Stomach (tissue), 9 donors: Measurements from ENCODE around the gene HMGCR. TPM values are rescaled to one million over a fixed set of nuclear protein-coding genes. Genes with fewer than 3 reads are reported as not detected.

Source experiments
- DNase-seq, 2 donors: peaks; one replicate each; pipeline versions ENCODE4 v3.0.0 to v3.0.0-alpha.2; 2013 to 2019
- H3K27ac ChIP-seq, 5 donors: fragments of 200-600 bp in 4 of 5; sonication (generic) in 4 of 5; one replicate each; pipeline ENCODE4 v1.5.1; 2013 to 2019; ENCODE audit warnings: mild to moderate bottlenecking in 1 of 5, moderate library complexity in 1 of 5
- H3K27me3 ChIP-seq, 3 donors: fragments of 200-600 bp; sonication (generic); one replicate each; pipeline ENCODE4 v1.5.1; 2017 to 2019; ENCODE audit warnings: mixed run types in 1 of 3
- H3K36me3 ChIP-seq, 4 donors: fragments of 200-600 bp; sonication (generic); 1 replicate in 3 of 4; 2 replicates in 1 of 4; pipeline ENCODE4 v1.5.1; 2016 to 2019
- H3K4me1 ChIP-seq, 4 donors: fragments of 200-600 bp; sonication (generic); one replicate each; pipeline ENCODE4 v1.5.1; 2016 to 2019
- H3K4me3 ChIP-seq, 4 donors: fragments of 200-600 bp; sonication (generic) in 3 of 4; one replicate each; pipeline ENCODE4 v1.5.1; 2016 to 2019; ENCODE audit warnings: mild to moderate bottlenecking in 1 of 4
- H3K9me3 ChIP-seq, 4 donors: fragments of 200-600 bp; sonication (generic); one replicate each; pipeline ENCODE4 v1.5.1; 2016 to 2019
- EP300 ChIP-seq: sonication (generic); formaldehyde crosslinking; IDR thresholded peaks from one replicate; pipeline ENCODE4 v1.6.1; 2017; ENCODE audit warnings: antibody characterized with exemption
- POLR2A ChIP-seq, 4 donors: fragments of 450-650 bp; IDR thresholded peaks; one replicate each; pipeline ENCODE4 v1.6.1; 2016; ENCODE audit warnings: antibody characterized with exemption in 4 of 4, control low read depth in 2 of 4, mild to moderate bottlenecking in 1 of 4, moderate library complexity in 1 of 4
- POLR2AphosphoS5 ChIP-seq, 3 donors: sonication (generic); formaldehyde crosslinking; IDR thresholded peaks; one replicate each; pipeline ENCODE4 v1.6.1; 2016; ENCODE audit warnings: antibody characterized with exemption in 3 of 3
- WGBS, 5 donors: extraction: QIAGEN DNeasy Blood & Tissue Kit in 3 of 5; methylation state at CpG; one replicate each; pipeline versions ENCODE4 v1.1.5 to v1.1.7; 2013 to 2018; 5-methylcytosine and 5-hydroxymethylcytosine counted together
- intact Hi-C: fragments of 100-400 bp; cut with DNase I; formaldehyde crosslinking; loops from one replicate; pipeline ENCODE4 v1.15.1; 2023; ENCODE audit warnings: low total_unique reads
- polyA plus RNA-seq, 3 donors: library from polyadenylated mRNA; stranded (reverse); fragments of 200-250 nt; gene quantifications; one replicate each; pipeline ENCODE4 v1.2.3, GENCODE V29; 2013
- total RNA-seq, 5 donors: library from RNA; depleted of rRNA; stranded (reverse); fragments of >200 nt; gene quantifications; one replicate each; pipeline versions ENCODE4 v1.1.0 to v1.2.3, GENCODE V29; 2014 to 2016
- TF ChIP-seq, protein P1 (sequence below), 7 experiments: fragments of 450-650 bp in 4 of 7; fragments of 200-600 bp in 3 of 7; sonication (generic) in 3 of 7; IDR thresholded peaks; one replicate each; pipeline ENCODE4 v1.5.1; 2016 to 2019; ENCODE audit warnings: antibody characterized with exemption in 7 of 7, control low read depth in 2 of 7, mild to moderate bottlenecking in 1 of 7
- donor health status: healthy with polysubstance abuse.
- donor health status: Bipolar disorder and iron deficiency.
- donor health status: healthy.

Gene HMGCR
- total and polyA plus RNA-seq, 8 donors: 6.0 to 72.5 (median 25.4) TPM

DNA sequence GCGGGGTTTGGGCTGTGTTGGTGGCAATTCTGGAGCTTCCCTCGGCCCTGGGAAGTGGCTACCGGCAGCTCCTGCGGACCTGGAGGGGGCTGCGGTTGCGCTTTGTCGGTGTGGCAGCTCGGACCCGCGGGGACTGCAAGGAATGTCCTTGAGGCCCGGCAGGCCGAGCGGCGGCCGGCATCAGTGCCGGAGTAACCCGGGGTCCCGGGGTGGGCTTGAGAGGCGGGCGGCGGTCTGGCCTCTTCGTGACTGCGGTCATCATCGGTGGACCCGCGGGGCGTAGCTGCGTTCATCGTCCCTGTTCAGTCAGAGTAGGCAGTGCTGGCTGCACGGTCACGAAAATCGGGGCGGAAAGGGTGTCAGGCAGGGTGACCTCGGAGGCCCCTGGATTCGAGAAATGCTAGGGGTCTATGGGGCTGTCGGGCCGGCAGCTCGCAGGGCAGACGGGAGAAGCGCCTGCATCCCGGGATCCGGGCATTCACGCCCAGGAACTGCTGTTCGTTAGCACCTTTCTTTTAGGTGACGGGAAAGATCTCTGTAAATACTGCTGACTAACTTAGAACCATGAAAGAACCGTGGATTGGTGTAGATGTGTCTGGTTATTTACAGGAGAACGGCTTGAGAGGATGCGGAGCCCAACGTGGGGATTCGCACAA is 474 bp downstream of the HMGCR start:
- Histone ChIP-seq H3K36me3 (peaks cover 0 to 2% (median 0%) of the 10 kb centered on the region in 4 donors), H3K4me3 (peak overlapping the region; percentile 78 to 93 (median 88)), H3K27me3 (no peaks in the 10 kb centered on the region), H3K4me1 (peaks cover 5 to 47% (median 28%) of the 10 kb centered on the region in 4 donors), H3K9me3 (no peaks in the 10 kb centered on the region), H3K27ac (peak overlapping the region; percentile 85 to 98 (median 97))
- intact Hi-C loops: no loop called here
- DNase-seq: peak in 1 of 2 donors; percentile 39
- TF ChIP-seq, protein P1, sequence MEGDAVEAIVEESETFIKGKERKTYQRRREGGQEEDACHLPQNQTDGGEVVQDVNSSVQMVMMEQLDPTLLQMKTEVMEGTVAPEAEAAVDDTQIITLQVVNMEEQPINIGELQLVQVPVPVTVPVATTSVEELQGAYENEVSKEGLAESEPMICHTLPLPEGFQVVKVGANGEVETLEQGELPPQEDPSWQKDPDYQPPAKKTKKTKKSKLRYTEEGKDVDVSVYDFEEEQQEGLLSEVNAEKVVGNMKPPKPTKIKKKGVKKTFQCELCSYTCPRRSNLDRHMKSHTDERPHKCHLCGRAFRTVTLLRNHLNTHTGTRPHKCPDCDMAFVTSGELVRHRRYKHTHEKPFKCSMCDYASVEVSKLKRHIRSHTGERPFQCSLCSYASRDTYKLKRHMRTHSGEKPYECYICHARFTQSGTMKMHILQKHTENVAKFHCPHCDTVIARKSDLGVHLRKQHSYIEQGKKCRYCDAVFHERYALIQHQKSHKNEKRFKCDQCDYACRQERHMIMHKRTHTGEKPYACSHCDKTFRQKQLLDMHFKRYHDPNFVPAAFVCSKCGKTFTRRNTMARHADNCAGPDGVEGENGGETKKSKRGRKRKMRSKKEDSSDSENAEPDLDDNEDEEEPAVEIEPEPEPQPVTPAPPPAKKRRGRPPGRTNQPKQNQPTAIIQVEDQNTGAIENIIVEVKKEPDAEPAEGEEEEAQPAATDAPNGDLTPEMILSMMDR (IDR thresholded peaks at IDR 0.05): no peak
- TF ChIP-seq POLR2AphosphoS5 (IDR thresholded peaks at IDR 0.05) (no peak), EP300 (no peak), POLR2A (IDR thresholded peaks at IDR 0.05) (no peak)
- 0 to 1% (median 0%) methylated on average over 22 to 50 of the region's 50 CpGs for WGBS, 5 donors

DNA sequence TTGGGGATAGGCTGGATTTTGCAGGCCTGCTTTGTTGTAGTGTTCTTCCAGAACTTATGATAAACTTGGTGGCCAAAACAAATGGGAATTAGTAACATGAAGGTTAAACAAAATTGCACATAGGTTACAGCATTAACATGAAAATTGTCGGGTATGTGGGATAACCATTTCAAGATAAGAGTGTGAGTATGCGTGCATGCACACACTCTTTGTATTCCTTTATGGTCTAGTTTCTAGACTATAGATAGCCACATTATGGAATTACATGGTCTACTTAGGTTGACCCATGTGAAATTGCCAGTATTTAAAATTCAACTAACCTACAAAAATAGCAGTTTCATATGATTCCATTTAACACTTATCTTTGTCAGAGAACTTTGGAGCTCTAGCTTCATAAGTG is 1.4 kb downstream of the HMGCR start:
- peak overlapping the region in 3 of 4 donors; percentile 78 to 93 (median 92) for H3K4me3 ChIP-seq
- H3K36me3 ChIP-seq: peaks cover 0 to 8% (median 2%) of the 10 kb centered on the region in 4 donors
- peaks cover 5 to 47% (median 28%) of the 10 kb centered on the region in 4 donors for H3K4me1 ChIP-seq
- H3K27me3 ChIP-seq: no peaks in the 10 kb centered on the region
- intact Hi-C loops: no loop called here
- no peak overlapping the region for H3K27ac ChIP-seq
- TF ChIP-seq POLR2A (IDR thresholded peaks at IDR 0.05) (no peak), POLR2AphosphoS5 (IDR thresholded peaks at IDR 0.05) (no peak), EP300 (no peak)
- TF ChIP-seq, protein P1 (IDR thresholded peaks at IDR 0.05): no peak
- 23 to 52% (median 30%) methylated on average over 2 of the region's 2 CpGs for WGBS, 5 donors
- DNase-seq: no peak
- H3K9me3 ChIP-seq: no peaks in the 10 kb centered on the region

DNA sequence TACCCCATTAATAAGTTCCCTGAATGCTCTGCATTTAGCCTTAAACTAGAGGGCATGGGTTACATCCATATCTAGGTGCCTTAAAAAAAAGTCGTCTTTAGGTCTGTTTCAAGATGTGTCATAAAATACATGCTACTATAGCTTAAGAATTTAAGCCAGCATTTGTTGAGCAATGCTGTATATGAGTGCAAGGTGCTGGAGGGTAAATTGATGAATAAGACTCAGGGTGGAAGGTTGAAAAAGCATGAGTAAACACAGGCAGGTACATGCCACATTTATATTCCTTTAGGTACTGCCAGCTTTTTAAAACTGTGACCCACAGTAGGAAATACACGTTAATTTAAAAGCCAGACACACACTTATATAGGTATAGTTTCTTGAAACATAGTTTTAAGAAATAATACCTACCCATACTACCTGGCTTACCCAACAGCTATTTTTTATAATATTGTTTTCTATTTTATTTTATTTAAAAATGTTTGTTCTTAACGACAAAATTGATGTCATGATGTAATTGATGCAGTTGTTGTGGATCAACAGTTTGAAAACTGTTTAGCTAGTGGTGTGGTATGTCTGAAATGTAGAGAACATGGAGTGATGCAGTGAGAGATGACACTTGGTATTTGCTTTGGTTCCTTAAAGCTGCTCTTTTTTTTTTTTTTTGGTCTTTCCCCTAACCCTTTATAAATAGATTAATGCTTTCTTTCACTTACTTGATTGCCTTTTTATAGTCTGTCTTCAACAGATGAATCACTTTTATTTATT is 3.9 kb downstream of the HMGCR start:
- DNase-seq: no peak
- Histone ChIP-seq H3K4me1 (peaks cover 5 to 44% (median 27%) of the 10 kb centered on the region in 4 donors), H3K4me3 (no peak overlapping the region), H3K27me3 (no peaks in the 10 kb centered on the region), H3K9me3 (no peaks in the 10 kb centered on the region), H3K36me3 (peaks cover 0 to 32% (median 23%) of the 10 kb centered on the region in 4 donors), H3K27ac (no peak overlapping the region)
- WGBS, 5 donors: 48 to 63% (median 53%) methylated on average over 3 of the region's 3 CpGs
- intact Hi-C loops: no loop called here
- TF ChIP-seq POLR2AphosphoS5 (IDR thresholded peaks at IDR 0.05) (no peak), EP300 (no peak), POLR2A (IDR thresholded peaks at IDR 0.05) (no peak)
- TF ChIP-seq, protein P1 (IDR thresholded peaks at IDR 0.05): no peak

DNA sequence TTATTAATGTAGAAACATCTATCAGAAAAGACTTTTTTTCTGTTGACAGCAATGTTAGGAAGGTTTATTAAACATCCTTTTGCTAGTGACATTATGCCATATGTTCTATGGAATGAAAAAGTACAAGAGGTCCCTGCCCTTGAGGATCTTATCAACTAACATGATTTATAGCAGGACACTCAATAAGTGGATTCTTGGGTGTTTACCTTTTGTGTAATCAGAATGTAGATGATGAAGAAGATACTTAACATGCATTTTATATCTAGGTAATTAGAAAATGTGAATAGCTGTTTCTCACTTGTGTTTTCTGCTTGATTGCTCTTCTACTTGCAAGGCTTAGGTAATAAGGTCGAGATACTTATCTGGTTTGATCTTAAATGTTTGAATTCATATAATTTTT is 4.9 kb downstream of the HMGCR start:
- DNase-seq: no peak
- H3K4me1 ChIP-seq: peaks cover 5 to 40% (median 22%) of the 10 kb centered on the region in 4 donors
- intact Hi-C loops: no loop called here
- 37 to 68% (median 47%) methylated on average over 1 of the region's 1 CpG for WGBS, 5 donors
- H3K4me3 ChIP-seq: no peak overlapping the region
- H3K27ac ChIP-seq: no peak overlapping the region
- no peaks in the 10 kb centered on the region for H3K9me3 ChIP-seq
- peaks cover 5 to 42% (median 33%) of the 10 kb centered on the region in 4 donors for H3K36me3 ChIP-seq
- no peaks in the 10 kb centered on the region for H3K27me3 ChIP-seq
- TF ChIP-seq EP300 (no peak), POLR2A (IDR thresholded peaks at IDR 0.05) (no peak), POLR2AphosphoS5 (IDR thresholded peaks at IDR 0.05) (no peak)
- TF ChIP-seq, protein P1 (IDR thresholded peaks at IDR 0.05): no peak
